ENCODE measurements around the gene CTRB2.

GRCh38 chr16:75256059-75256571, 49.2 kb upstream of the CTRB2 start:
- TF ChIP-seq CTCF (IDR thresholded peaks at IDR 0.05) (no peak), ZFX (IDR thresholded peaks at IDR 0.05; ENCODE audit: borderline replicate concordance) (no peak)
